OCI-LY3 (cell line): Measurements from ENCODE around the gene R3HCC1L.

Source experiments
- H2AFZ ChIP-seq: fragments of 200-600, 300-600 bp; shearing (Covaris generic); 2 replicates; pipeline ENCODE4 v1.6.0; 2014; ENCODE audit warnings: antibody characterized with exemption, low read depth, low read length
- H3K27ac ChIP-seq: fragments of 200-600, 300-600 bp; sonication (generic); 2 replicates; pipeline ENCODE4 v1.5.1; 2014; ENCODE audit warnings: mild to moderate bottlenecking, low read length, moderate library complexity, mixed read lengths
- H3K27me3 ChIP-seq: fragments of 200-600, 300-600 bp; sonication (generic); 2 replicates; pipeline ENCODE4 v1.6.1; 2014; ENCODE audit warnings: low read depth, low read length, mixed read lengths
- H3K36me3 ChIP-seq: fragments of 200-600, 300-600 bp; sonication (generic); replicated peaks from 2 replicates; pipeline ENCODE3; 2014; ENCODE audit warnings: low read depth, low read length, mixed read lengths
- H3K4me1 ChIP-seq: fragments of 300-600, 200-600 bp; sonication (generic); 2 replicates; pipeline ENCODE4 v1.6.1; 2014; ENCODE audit warnings: low read length, mixed read lengths
- H3K4me2 ChIP-seq: fragments of 200-600, 300-600 bp; sonication (generic); 2 replicates; pipeline ENCODE4 v1.6.1; 2014; ENCODE audit warnings: low read length, mixed read lengths
- H3K4me3 ChIP-seq: fragments of 300-600, 200-600 bp; sonication (generic); 2 replicates; pipeline ENCODE4 v1.5.1; 2014; ENCODE audit warnings: antibody characterized with exemption, mild to moderate bottlenecking, low read length, moderate library complexity
- H3K79me2 ChIP-seq: fragments of 300-600, 200-600 bp; shearing (Covaris generic); 2 replicates; pipeline ENCODE4 v1.6.1; 2014; ENCODE audit warnings: mild to moderate bottlenecking, low read length, mixed read lengths
- H3K9ac ChIP-seq: fragments of 300-600, 200-600 bp; shearing (Covaris generic); 2 replicates; pipeline ENCODE4 v1.6.0; 2014; ENCODE audit warnings: mild to moderate bottlenecking, low read length, moderate library complexity
- H3K9me3 ChIP-seq: fragments of 200-600, 300-600 bp; shearing (Covaris generic); 2 replicates; pipeline ENCODE4 v1.6.1; 2014; ENCODE audit warnings: low read length, mixed read lengths; ENCODE audit not compliant: insufficient read depth
- H4K20me1 ChIP-seq: fragments of 200-600, 300-600 bp; sonication (generic); 2 replicates; pipeline ENCODE4 v1.6.1; 2016; ENCODE audit warnings: low read length, mixed read lengths; ENCODE audit not compliant: insufficient read depth
- EZH2phosphoT487 ChIP-seq: fragments of 200-600 bp; shearing (Covaris generic); IDR thresholded peaks from 2 replicates; pipeline ENCODE4 v1.6.1; 2018; ENCODE audit warnings: antibody characterized with exemption, mixed run types, low read depth
- TF ChIP-seq, protein P1 (sequence below): fragments of 200-600, 300-600 bp; sonication (generic); IDR thresholded peaks from 2 replicates; pipeline ENCODE4 v1.5.1; 2014; ENCODE audit warnings: antibody characterized with exemption, low read length, low read depth

The R3HCC1L gene

DNA sequence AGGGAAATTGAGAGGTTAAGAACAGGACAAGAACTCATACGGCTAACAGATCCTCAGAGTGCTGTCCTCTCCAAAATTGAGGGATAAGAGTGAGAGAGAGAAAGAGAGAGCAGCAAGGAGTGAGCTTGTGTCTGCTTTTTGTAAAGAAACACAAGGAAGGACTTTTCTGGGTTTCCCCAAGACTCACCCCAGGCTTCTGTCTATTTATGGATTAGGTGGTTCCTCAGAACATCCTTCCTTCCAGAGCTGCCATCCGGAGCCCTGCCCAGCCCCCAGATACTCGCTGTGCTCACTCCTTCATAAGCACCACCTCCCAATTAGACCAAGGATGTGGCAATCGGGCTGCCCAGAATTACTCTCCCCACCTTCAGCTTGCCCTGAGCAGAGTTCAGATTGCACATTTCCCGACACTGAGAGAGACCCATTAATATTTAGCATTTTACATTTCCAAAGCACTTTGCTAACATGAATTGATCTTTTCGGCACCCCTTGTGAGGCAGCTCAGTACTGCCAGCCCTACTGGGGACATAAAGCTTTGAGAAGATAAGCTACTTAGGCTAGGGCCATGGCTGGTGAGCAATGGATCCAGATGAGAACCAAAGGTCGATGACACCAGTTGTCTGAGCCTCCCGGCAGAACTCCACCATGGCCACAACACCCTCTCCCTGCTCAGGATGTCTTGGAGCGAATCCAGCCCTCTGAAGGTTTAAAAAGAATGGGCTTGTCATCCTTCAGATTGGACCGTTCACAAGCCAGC, 19.2 kb upstream of the R3HCC1L start:
- H4K20me1 ChIP-seq = no peaks in the 10 kb centered on the region
- H3K9ac ChIP-seq = no peak overlapping the region
- H3K36me3 ChIP-seq = no peaks in the 10 kb centered on the region
- H3K79me2 ChIP-seq = no peaks in the 10 kb centered on the region
- H2AFZ ChIP-seq = no peak overlapping the region
- H3K4me1 ChIP-seq = no peaks in the 10 kb centered on the region
- no peaks in the 10 kb centered on the region for H3K9me3 ChIP-seq
- no peak overlapping the region for H3K4me3 ChIP-seq
- H3K27me3 ChIP-seq = no peaks in the 10 kb centered on the region
- H3K4me2 ChIP-seq = no peak overlapping the region
- no peak for TF ChIP-seq EZH2phosphoT487
- no peak overlapping the region for H3K27ac ChIP-seq

DNA sequence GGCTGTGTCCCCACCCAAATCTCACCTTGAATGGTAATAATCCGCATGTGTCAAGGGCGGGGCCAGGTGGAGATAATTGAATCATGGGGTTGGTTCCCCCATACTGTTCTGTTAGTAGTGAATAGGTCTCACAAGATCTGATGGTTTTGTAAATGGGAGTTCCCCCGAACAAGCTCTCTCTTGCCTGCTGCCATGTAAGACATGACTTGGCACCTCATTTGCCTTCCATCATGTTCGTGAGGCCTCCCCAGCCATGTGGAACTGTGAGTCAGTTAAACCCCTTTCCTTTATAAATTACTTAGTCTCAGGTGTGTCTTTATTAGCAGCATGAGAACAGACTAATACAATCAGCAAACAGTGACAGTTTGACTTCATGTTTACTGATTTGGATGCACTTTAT, 14.6 kb upstream of the R3HCC1L start:
- H3K36me3 ChIP-seq = no peaks in the 10 kb centered on the region
- no peaks in the 10 kb centered on the region for H3K4me1 ChIP-seq
- no peaks in the 10 kb centered on the region for H4K20me1 ChIP-seq
- H3K79me2 ChIP-seq = no peaks in the 10 kb centered on the region
- no peak overlapping the region for H3K27ac ChIP-seq
- no peak overlapping the region for H3K4me2 ChIP-seq
- no peaks in the 10 kb centered on the region for H3K27me3 ChIP-seq
- H3K9me3 ChIP-seq = no peaks in the 10 kb centered on the region
- no peak overlapping the region for H3K4me3 ChIP-seq
- no peak overlapping the region for H3K9ac ChIP-seq
- TF ChIP-seq, protein P1, sequence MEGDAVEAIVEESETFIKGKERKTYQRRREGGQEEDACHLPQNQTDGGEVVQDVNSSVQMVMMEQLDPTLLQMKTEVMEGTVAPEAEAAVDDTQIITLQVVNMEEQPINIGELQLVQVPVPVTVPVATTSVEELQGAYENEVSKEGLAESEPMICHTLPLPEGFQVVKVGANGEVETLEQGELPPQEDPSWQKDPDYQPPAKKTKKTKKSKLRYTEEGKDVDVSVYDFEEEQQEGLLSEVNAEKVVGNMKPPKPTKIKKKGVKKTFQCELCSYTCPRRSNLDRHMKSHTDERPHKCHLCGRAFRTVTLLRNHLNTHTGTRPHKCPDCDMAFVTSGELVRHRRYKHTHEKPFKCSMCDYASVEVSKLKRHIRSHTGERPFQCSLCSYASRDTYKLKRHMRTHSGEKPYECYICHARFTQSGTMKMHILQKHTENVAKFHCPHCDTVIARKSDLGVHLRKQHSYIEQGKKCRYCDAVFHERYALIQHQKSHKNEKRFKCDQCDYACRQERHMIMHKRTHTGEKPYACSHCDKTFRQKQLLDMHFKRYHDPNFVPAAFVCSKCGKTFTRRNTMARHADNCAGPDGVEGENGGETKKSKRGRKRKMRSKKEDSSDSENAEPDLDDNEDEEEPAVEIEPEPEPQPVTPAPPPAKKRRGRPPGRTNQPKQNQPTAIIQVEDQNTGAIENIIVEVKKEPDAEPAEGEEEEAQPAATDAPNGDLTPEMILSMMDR = no peak
- TF ChIP-seq EZH2phosphoT487 = no peak
- no peak overlapping the region for H2AFZ ChIP-seq

DNA sequence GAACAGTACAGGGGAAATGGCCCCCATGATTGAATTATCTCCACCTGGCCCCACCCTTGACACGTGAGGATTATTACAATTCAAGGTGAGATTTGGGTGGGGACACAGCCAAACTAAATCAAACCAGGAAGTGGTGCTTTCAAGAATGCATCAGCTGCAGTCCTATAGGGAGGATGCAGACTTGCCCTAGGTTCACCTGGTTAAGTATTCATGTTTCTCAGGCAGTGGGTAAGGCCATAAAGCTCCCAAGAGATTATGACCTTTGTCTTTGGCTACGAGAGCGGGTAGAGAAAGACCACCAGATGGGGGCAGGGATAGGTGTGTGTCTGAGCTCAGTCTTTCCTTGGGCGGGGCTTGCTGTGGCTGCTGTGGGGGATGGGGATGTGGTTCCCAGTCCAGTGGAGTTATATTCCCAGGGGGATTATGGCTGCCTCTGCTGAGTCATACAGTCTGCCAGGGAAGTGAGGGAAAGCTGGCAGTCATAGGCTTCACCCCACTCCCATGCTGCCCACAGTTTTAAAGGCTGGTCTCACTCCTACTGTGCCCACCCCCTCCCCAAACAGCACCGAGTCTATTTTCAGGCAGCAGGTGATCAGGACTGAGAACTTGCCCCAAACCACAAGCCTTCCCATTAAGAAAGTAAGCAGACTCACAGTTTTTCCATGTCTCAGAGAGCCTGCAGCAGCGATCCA, 8.4 kb upstream of the R3HCC1L start:
- Histone ChIP-seq H3K9ac (no peak overlapping the region), H2AFZ (no peak overlapping the region), H3K4me2 (no peak overlapping the region), H3K4me3 (no peak overlapping the region), H3K9me3 (no peaks in the 10 kb centered on the region), H3K36me3 (no peaks in the 10 kb centered on the region), H4K20me1 (no peaks in the 10 kb centered on the region), H3K27me3 (no peaks in the 10 kb centered on the region), H3K79me2 (no peaks in the 10 kb centered on the region), H3K4me1 (no peaks in the 10 kb centered on the region), H3K27ac (no peak overlapping the region)
- TF ChIP-seq EZH2phosphoT487 = no peak
- TF ChIP-seq, protein P1 = no peak

DNA sequence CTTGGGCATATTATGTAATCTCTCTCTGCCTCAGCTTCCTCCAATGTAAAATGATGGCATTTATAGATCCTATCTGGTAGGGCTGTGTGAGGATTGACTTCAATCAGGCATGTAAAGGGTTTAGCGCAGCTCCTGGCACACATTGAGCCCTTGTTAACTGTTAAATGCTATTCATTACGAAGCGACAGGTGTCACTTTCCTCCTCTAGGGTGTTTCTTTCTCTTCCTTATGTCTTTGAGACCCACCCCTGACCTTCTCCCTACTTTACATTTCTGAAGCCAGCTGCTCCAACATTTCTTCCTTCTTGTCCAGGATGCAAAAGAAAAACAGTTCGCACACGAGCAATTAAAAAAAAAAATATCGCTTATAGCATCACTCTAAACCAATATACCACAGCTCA, 5.7 kb upstream of the R3HCC1L start:
- no peak for TF ChIP-seq EZH2phosphoT487
- TF ChIP-seq, protein P1 = no peak
- H3K4me3 ChIP-seq = no peak overlapping the region
- no peaks in the 10 kb centered on the region for H3K79me2 ChIP-seq

More for the DNA sequence above, 5.7 kb upstream of the R3HCC1L start:
- Histone ChIP-seq H2AFZ (no peak overlapping the region), H3K36me3 (no peaks in the 10 kb centered on the region), H3K9me3 (no peaks in the 10 kb centered on the region), H3K27ac (no peak overlapping the region), H4K20me1 (no peaks in the 10 kb centered on the region), H3K9ac (no peak overlapping the region), H3K4me2 (no peak overlapping the region), H3K4me1 (peaks cover 15% of the 10 kb centered on the region), H3K27me3 (no peaks in the 10 kb centered on the region)
